ENCODE data around the gene GNG11. TPM values are rescaled to one million over a fixed set of nuclear protein-coding genes. Genes with fewer than 3 reads are reported as not detected.

Gene GNG11
- total RNA-seq, 1 donor from 2014 or later, result not detected

- Mint-ChIP-seq H3K27ac (no peak overlapping the region), H3K4me3 (ENCODE audit: low read depth) (no peak overlapping the region), H3K4me1 (ENCODE audit: low read depth) (peaks cover 3% of the 10 kb centered on the region), H3K9me3 (ENCODE audit: low read depth) (no peaks in the 10 kb centered on the region), H3K27me3 (peaks cover 32% of the 10 kb centered on the region), H3K36me3 (ENCODE audit: insufficient read depth) (no peaks in the 10 kb centered on the region)
- no peak for TF ChIP-seq CTCF (IDR thresholded peaks at IDR 0.05; ENCODE audit: unreplicated experiment)
- DNase-seq (ENCODE audit: low spot score, unreplicated experiment), result no peak
Observed at GRCh38 chr7:93923942-93924341, 2.4 kb downstream of the GNG11 start.

- Mint-ChIP-seq H3K4me1 (ENCODE audit: low read depth) (no peaks in the 10 kb centered on the region), H3K9me3 (ENCODE audit: low read depth) (no peaks in the 10 kb centered on the region), H3K27me3 (peaks cover 18% of the 10 kb centered on the region), H3K27ac (no peak overlapping the region), H3K4me3 (ENCODE audit: low read depth) (no peak overlapping the region), H3K36me3 (ENCODE audit: insufficient read depth) (no peaks in the 10 kb centered on the region)
- DNase-seq (ENCODE audit: low spot score, unreplicated experiment), result no peak
- no peak for TF ChIP-seq CTCF (IDR thresholded peaks at IDR 0.05; ENCODE audit: unreplicated experiment)
Observed at GRCh38 chr7:93926800-93927199, 5.3 kb downstream of the GNG11 start.

- no peaks in the 10 kb centered on the region for H3K4me1 Mint-ChIP-seq (ENCODE audit: low read depth)
- peaks cover 14% of the 10 kb centered on the region for H3K27me3 Mint-ChIP-seq
- no peaks in the 10 kb centered on the region for H3K36me3 Mint-ChIP-seq (ENCODE audit: insufficient read depth)
- H3K9me3 Mint-ChIP-seq (ENCODE audit: low read depth), result no peaks in the 10 kb centered on the region
- no peak for TF ChIP-seq CTCF (IDR thresholded peaks at IDR 0.05; ENCODE audit: unreplicated experiment)
- no peak overlapping the region for H3K27ac Mint-ChIP-seq
- no peak for DNase-seq (ENCODE audit: low spot score, unreplicated experiment)
- no peak overlapping the region for H3K4me3 Mint-ChIP-seq (ENCODE audit: low read depth)
Observed at GRCh38 chr7:93927585-93927984, 6.0 kb downstream of the GNG11 start.

GRCh38 chr7:93931655-93932054, 10.1 kb downstream of the GNG11 start:
- DNase-seq (ENCODE audit: low spot score, unreplicated experiment), result no peak
- Mint-ChIP-seq H3K4me3 (ENCODE audit: low read depth) (no peak overlapping the region), H3K36me3 (ENCODE audit: insufficient read depth) (no peaks in the 10 kb centered on the region), H3K9me3 (ENCODE audit: low read depth) (no peaks in the 10 kb centered on the region), H3K27ac (no peak overlapping the region), H3K27me3 (no peaks in the 10 kb centered on the region), H3K4me1 (ENCODE audit: low read depth) (no peaks in the 10 kb centered on the region)
- TF ChIP-seq CTCF (IDR thresholded peaks at IDR 0.05; ENCODE audit: unreplicated experiment), result no peak

GRCh38 chr7:93933156-93933555, 11.6 kb downstream of the GNG11 start:
- Mint-ChIP-seq H3K4me3 (ENCODE audit: low read depth) (no peak overlapping the region), H3K27me3 (no peaks in the 10 kb centered on the region), H3K9me3 (ENCODE audit: low read depth) (peaks cover 4% of the 10 kb centered on the region), H3K4me1 (ENCODE audit: low read depth) (no peaks in the 10 kb centered on the region), H3K36me3 (ENCODE audit: insufficient read depth) (no peaks in the 10 kb centered on the region), H3K27ac (no peak overlapping the region)
- TF ChIP-seq CTCF (IDR thresholded peaks at IDR 0.05; ENCODE audit: unreplicated experiment), result no peak
- no peak for DNase-seq (ENCODE audit: low spot score, unreplicated experiment)

Data from progenitor cell of endocrine pancreas (in vitro differentiated cells).